Measurements from ENCODE around the gene PATL1. TPM values are rescaled to one million over a fixed set of nuclear protein-coding genes. Genes with fewer than 3 reads are reported as not detected.

Gene PATL1
- total and polyA plus RNA-seq, 2 of the 8 experiments (the other 6 are each of a cell fraction or from before 2014, with no cell fraction given) = 30.4 to 33.4 TPM

GRCh38 chr11:59615637-59616395, 53.0 kb downstream of the PATL1 start, which contains the start of gene OSBP (continued):
- peak; percentile 55; the same call in 1 of the 2 replicates for TF ChIP-seq USF2 (IDR thresholded peaks at IDR 0.05; ENCODE audit: low read length)
- TF ChIP-seq ATF3 (IDR thresholded peaks at IDR 0.05; ENCODE audit: insufficient read depth, low read depth, low read length) = no peak
- no peak for TF ChIP-seq PHF8 (conservative IDR thresholded peaks at IDR 0.05; ENCODE audit: low read depth, low read length)
- TF ChIP-seq HDAC2 (IDR thresholded peaks at IDR 0.05; ENCODE audit: borderline replicate concordance in 1 of 2, low read depth in 2 of 2, low read length in 2 of 2) = no peak
- peak; percentile 59 for TF ChIP-seq TAF7 (optimal IDR thresholded peaks at IDR 0.05; ENCODE audit: borderline replicate concordance, low read depth, low read length)
- 0 out of 2 replicates have a peak, but pooled peaks have one; percentile 33 for TF ChIP-seq POLR2AphosphoS5 (IDR thresholded peaks at IDR 0.05; ENCODE audit: low read depth, low read length)
- TF ChIP-seq EZH2 (IDR thresholded peaks at IDR 0.05; ENCODE audit: low read depth, low read length, severe bottlenecking) = no peak
- peak; percentile 99 for TF ChIP-seq SP2 (IDR thresholded peaks at IDR 0.05; ENCODE audit: low read length)
- peak; percentile 100 for TF ChIP-seq SP1 (IDR thresholded peaks at IDR 0.05; ENCODE audit: low read depth, low read length)
- TF ChIP-seq KDM5A (IDR thresholded peaks at IDR 0.05; ENCODE audit: low read length) = no peak
- no peak for TF ChIP-seq EGR1 (IDR thresholded peaks at IDR 0.05; ENCODE audit: borderline replicate concordance, low read depth, low read length)

All from H1 (cell line).